Vagina (tissue), 2 donors: ENCODE results near the gene LILRB3. TPM values are rescaled to one million over a fixed set of nuclear protein-coding genes. Genes with fewer than 3 reads are reported as not detected.
A peak's percentile ranks its signal among the peaks of the same experiment; 100 is the strongest.
"Not testable (repeated sequence)": the region's sequence is repeated elsewhere in the genome, so short reads cannot be mapped to it uniquely, and the experiment has no call there.

Experiments
- DNase-seq, 2 donors: peaks; one replicate each; pipeline ENCODE4 v3.0.0-alpha.2; 2017; ENCODE audit errors: extremely low spot score in 2 of 2
- H3K27ac ChIP-seq: fragments of 200-600 bp; sonication (generic); one replicate; pipeline ENCODE4 v1.5.1; 2019
- H3K27me3 ChIP-seq: fragments of 200-600 bp; sonication (generic); one replicate; pipeline ENCODE4 v1.5.1; 2019
- H3K36me3 ChIP-seq, 2 donors: fragments of 200-600 bp; sonication (generic); one replicate each; pipeline ENCODE4 v1.5.1; 2017 to 2019
- H3K4me1 ChIP-seq: fragments of 200-600 bp; sonication (generic); one replicate; pipeline ENCODE4 v1.5.1; 2019
- H3K4me3 ChIP-seq, 2 donors: fragments of 200-600 bp; sonication (generic); 1 replicate in 1 of 2; 2 replicates in 1 of 2; pipeline ENCODE4 v1.5.1; 2016 to 2019
- H3K9me3 ChIP-seq: fragments of 200-600 bp; sonication (generic); one replicate; pipeline ENCODE4 v1.5.1; 2019
- POLR2A ChIP-seq, 2 donors: fragments of 450-650 bp; IDR thresholded peaks; one replicate each; pipeline ENCODE4 v1.6.1; 2017; ENCODE audit warnings: antibody characterized with exemption in 2 of 2, mild to moderate bottlenecking in 2 of 2, moderate library complexity in 2 of 2
- POLR2AphosphoS5 ChIP-seq, 2 donors: sonication (generic); formaldehyde crosslinking; IDR thresholded peaks; one replicate each; pipeline ENCODE4 v1.9.0; 2017; ENCODE audit warnings: antibody characterized with exemption in 2 of 2, mild to moderate bottlenecking in 2 of 2, low read depth in 1 of 2; ENCODE audit not compliant: insufficient read depth in 1 of 2
- intact Hi-C: fragments of 100-400 bp; cut with DNase I; formaldehyde crosslinking; loops from one replicate; pipeline ENCODE4 v1.15.1; 2023
- total RNA-seq: library from RNA; depleted of rRNA; stranded (reverse); fragments of >200 nt; gene quantifications from one replicate; pipeline ENCODE4 v1.2.3, GENCODE V29; 2016
- TF ChIP-seq, protein P1 (sequence below), 3 experiments: fragments of 450-650 bp in 2 of 3; fragments of 200-600 bp in 1 of 3; sonication (generic) in 1 of 3; IDR thresholded peaks; one replicate each; pipeline ENCODE4 v1.5.1; 2017 to 2019; ENCODE audit warnings: antibody characterized with exemption in 3 of 3, mild to moderate bottlenecking in 2 of 3, moderate library complexity in 2 of 3

LILRB3 gene
- total RNA-seq, 1 donor from 2014 or later, result 20.4 TPM

DNA sequence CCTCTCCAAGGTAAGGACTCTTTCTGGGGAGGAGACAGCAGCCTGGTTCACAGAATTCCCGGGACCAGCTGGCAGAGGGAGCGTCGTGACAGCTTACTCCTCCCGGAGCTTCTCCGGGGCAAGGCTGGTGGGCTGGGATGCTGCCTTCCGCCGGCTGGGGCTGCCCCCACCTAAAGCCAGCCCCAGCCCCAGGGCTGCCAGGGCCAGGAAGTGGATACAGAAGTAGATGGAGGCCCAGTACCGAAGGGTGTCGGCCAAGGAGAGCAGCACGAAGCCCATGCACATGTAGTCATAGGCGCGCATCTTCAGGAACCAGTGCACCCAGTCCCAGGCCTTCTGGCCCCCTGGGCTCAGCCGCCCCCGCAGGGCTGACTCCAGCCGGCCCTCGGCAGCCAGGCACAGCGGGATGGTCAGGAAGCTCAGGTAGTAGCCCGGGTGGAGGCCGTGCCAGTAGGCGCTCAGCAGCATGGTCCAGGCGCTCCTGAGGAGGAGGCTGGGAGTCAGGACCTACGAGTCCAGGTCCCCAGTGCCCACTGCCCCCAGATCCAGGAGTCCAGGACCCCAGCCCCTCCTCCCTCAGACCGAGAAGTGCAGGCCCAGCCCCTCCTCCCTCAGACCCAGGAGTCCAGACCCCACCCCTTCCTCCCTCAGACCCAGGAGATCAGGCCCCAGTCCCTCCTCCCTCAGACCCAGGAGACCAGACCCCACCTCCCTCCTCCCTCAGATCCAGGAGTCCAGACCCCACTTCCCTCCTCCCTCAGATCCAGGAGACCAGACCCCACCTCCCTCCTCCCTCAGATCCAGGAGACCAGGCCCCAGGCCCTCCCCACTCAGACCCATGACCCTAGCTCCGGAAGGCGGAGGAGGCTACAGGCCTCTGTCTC is 48.6 kb downstream of the LILRB3 start:
- no peaks in the 10 kb centered on the region for H3K9me3 ChIP-seq
- no peak for TF ChIP-seq POLR2A (IDR thresholded peaks at IDR 0.05)
- TF ChIP-seq, protein P1, sequence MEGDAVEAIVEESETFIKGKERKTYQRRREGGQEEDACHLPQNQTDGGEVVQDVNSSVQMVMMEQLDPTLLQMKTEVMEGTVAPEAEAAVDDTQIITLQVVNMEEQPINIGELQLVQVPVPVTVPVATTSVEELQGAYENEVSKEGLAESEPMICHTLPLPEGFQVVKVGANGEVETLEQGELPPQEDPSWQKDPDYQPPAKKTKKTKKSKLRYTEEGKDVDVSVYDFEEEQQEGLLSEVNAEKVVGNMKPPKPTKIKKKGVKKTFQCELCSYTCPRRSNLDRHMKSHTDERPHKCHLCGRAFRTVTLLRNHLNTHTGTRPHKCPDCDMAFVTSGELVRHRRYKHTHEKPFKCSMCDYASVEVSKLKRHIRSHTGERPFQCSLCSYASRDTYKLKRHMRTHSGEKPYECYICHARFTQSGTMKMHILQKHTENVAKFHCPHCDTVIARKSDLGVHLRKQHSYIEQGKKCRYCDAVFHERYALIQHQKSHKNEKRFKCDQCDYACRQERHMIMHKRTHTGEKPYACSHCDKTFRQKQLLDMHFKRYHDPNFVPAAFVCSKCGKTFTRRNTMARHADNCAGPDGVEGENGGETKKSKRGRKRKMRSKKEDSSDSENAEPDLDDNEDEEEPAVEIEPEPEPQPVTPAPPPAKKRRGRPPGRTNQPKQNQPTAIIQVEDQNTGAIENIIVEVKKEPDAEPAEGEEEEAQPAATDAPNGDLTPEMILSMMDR (IDR thresholded peaks at IDR 0.05), result no peak
- no peak for TF ChIP-seq POLR2AphosphoS5 (IDR thresholded peaks at IDR 0.05; ENCODE audit: insufficient read depth in 1 of 2, low read depth in 1 of 2)
- peaks cover 8% of the 10 kb centered on the region for H3K4me1 ChIP-seq
- intact Hi-C loops, result no loop called here
- H3K4me3 ChIP-seq, result no peak overlapping the region
- H3K27me3 ChIP-seq, result no peaks in the 10 kb centered on the region
- H3K27ac ChIP-seq, result no peak overlapping the region
- no peaks in the 10 kb centered on the region for H3K36me3 ChIP-seq
- DNase-seq, result no peak

- Histone ChIP-seq H3K36me3 (no peaks in the 10 kb centered on the region), H3K9me3 (no peaks in the 10 kb centered on the region), H3K4me1 (peaks cover 8% of the 10 kb centered on the region), H3K4me3 (peak overlapping the region in 1 of 2 donors; percentile 27), H3K27me3 (no peaks in the 10 kb centered on the region), H3K27ac (peak overlapping the region; percentile 40)
- no peak for DNase-seq
- no peak for TF ChIP-seq POLR2A (IDR thresholded peaks at IDR 0.05)
- intact Hi-C loops, result no loop called here
Measured at GRCh38 chr19:54173359-54173699, 49.5 kb downstream of the LILRB3 start.

GRCh38 chr19:54172471-54173358 is 50.1 kb downstream of the LILRB3 start, which contains the start of gene TMC4:
Gene TMC4 (minus strand): TSS chr19:54173160. CDS start chr19:54173117, 43 bp downstream.
- intact Hi-C loops, result no loop called here
- Histone ChIP-seq H3K4me1 (peaks cover 12% of the 10 kb centered on the region), H3K27me3 (no peaks in the 10 kb centered on the region), H3K36me3 (no peaks in the 10 kb centered on the region), H3K9me3 (no peaks in the 10 kb centered on the region), H3K4me3 (peak within 1 kb of the TSS in 1 of 2 donors; percentile 27), H3K27ac (peak within 1 kb of the TSS; percentile 40)
- no peak for TF ChIP-seq POLR2A (IDR thresholded peaks at IDR 0.05)
- TF ChIP-seq, protein P1 (IDR thresholded peaks at IDR 0.05), result no peak
- TF ChIP-seq POLR2AphosphoS5 (IDR thresholded peaks at IDR 0.05; ENCODE audit: insufficient read depth in 1 of 2, low read depth in 1 of 2), result no peak
- no peak for DNase-seq

DNA sequence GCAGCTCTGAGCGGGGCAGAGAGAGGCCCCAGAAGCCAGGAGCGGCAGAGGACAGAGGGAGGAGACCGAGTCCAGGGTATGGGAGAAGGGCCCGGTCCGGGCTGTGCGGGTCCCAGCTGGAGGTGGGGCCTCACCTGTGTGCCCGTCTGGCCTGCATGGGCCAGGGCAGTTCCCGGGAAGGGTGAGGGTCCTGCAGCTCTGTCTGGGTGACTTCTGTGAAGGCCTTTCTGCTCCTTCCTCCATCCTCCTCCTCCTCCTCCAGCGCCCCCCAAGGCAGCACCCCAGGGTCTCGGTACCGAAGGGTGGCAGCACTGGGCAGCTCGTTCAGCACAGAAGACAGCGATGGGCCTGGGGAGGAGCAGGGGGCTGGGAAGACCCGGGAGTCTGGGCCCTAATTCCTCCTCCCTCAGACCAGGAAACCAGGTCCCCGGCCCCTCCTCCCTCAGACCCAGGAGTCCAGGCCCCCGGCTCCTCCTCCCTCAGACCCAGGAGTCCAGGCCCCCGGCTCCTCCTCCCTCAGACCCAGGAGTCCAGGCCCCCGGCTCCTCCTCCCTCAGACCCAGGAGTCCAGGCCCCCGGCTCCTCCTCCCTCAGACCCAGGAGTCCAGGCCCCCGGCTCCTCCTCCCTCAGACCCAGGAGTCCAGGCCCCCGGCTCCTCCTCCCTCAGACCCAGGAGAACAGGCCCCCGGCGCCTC is 50.9 kb downstream of the LILRB3 start:
- H3K9me3 ChIP-seq, H3K36me3 ChIP-seq, DNase-seq, H3K4me3 ChIP-seq, H3K27me3 ChIP-seq, intact Hi-C loops, H3K27ac ChIP-seq: not testable (repeated sequence)
- peaks cover 12% of the 10 kb centered on the region for H3K4me1 ChIP-seq

GRCh38 chr19:54169149-54169740 is 53.6 kb downstream of the LILRB3 start:
- no peak for DNase-seq
- no peaks in the 10 kb centered on the region for H3K36me3 ChIP-seq
- intact Hi-C loops, result loop anchor here (2.0 kb wide), 1 partner anchor 62 kb away; no protein-coding TSS in a partner anchor
- peaks cover 19% of the 10 kb centered on the region for H3K4me1 ChIP-seq
- H3K27ac ChIP-seq, result no peak overlapping the region
- no peak overlapping the region for H3K4me3 ChIP-seq
- TF ChIP-seq POLR2A (IDR thresholded peaks at IDR 0.05) (no peak), POLR2AphosphoS5 (IDR thresholded peaks at IDR 0.05; ENCODE audit: insufficient read depth in 1 of 2, low read depth in 1 of 2) (no peak)
- TF ChIP-seq, protein P1 (IDR thresholded peaks at IDR 0.05), result no peak
- H3K27me3 ChIP-seq, result no peaks in the 10 kb centered on the region
- H3K9me3 ChIP-seq, result no peaks in the 10 kb centered on the region
